ENCODE measurements around the gene IGSF5. TPM values are rescaled to one million over a fixed set of nuclear protein-coding genes. Genes with fewer than 3 reads are reported as not detected.

IGSF5 gene
- total RNA-seq, 1 experiment from 2014 or later, result not detected

DNA sequence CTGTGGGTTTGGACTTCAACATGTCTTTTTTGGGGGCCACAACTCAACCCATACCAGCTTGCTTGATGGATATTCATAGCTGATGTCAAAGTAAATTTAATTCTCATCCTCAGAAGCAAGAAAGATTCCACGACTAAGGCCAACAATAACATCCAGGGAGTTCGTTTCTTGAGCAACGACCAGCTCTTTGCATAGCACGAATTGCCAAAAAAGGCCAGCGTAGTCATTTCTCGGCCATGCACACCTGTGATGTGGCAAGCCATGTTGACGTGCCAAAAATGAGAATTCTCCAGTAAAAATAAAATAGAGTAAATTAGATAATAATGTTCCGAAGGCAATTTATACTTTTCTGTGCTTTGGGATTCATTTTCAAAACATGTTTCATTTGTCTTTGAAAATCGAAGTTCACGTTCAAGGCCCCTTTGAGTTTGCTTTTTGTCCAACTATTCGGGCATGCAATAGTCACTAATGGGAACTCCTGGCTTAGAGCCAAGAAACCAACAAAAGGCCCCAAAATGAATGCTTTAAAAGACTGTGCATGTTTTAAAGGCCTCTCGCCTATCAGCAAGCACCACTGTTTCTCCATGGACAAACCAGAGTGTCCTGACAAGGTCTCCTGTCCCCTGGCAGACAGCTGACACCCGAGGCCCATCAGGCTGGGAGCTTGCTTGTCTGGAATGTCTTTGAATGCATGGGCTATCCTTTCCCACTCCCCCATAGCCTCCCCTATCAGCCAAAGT, 14.4 kb upstream of the IGSF5 start:
- Histone ChIP-seq H3K27me3 (replicated peaks; ENCODE audit: insufficient read depth, low read depth, low read length, poor library complexity) (no peaks in the 10 kb centered on the region), H3K36me3 (ENCODE audit: insufficient read depth, low read length, poor library complexity, severe bottlenecking) (no peaks in the 10 kb centered on the region), H3K27ac (ENCODE audit: low read depth, low read length, poor library complexity, severe bottlenecking) (no peak overlapping the region), H3K4me3 (ENCODE audit: low read depth, low read length, poor library complexity, severe bottlenecking) (no peak overlapping the region), H3K4me1 (ENCODE audit: insufficient read depth, low read length, poor library complexity, severe bottlenecking) (no peaks in the 10 kb centered on the region), H3K9me3 (ENCODE audit: low read depth, low read length, poor library complexity, severe bottlenecking) (peaks cover 4% of the 10 kb centered on the region)
- ChIA-PET CTCF (no interaction called here), POLR2A (ENCODE audit: low non-redundant PET) (no interaction called here)
- no peak for DNase-seq (ENCODE audit: low spot score)
- BruUV-seq (replicated peaks), result no TSS peak
- TF ChIP-seq, protein P1, sequence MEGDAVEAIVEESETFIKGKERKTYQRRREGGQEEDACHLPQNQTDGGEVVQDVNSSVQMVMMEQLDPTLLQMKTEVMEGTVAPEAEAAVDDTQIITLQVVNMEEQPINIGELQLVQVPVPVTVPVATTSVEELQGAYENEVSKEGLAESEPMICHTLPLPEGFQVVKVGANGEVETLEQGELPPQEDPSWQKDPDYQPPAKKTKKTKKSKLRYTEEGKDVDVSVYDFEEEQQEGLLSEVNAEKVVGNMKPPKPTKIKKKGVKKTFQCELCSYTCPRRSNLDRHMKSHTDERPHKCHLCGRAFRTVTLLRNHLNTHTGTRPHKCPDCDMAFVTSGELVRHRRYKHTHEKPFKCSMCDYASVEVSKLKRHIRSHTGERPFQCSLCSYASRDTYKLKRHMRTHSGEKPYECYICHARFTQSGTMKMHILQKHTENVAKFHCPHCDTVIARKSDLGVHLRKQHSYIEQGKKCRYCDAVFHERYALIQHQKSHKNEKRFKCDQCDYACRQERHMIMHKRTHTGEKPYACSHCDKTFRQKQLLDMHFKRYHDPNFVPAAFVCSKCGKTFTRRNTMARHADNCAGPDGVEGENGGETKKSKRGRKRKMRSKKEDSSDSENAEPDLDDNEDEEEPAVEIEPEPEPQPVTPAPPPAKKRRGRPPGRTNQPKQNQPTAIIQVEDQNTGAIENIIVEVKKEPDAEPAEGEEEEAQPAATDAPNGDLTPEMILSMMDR (conservative IDR thresholded peaks at IDR 0.05; ENCODE audit: low read depth, low read length), result no peak
- no peak for TF ChIP-seq EZH2 (IDR thresholded peaks at IDR 0.05; ENCODE audit: borderline replicate concordance, low read depth, low read length, poor library complexity, severe bottlenecking)
- intact Hi-C loops (cut with micrococcal nuclease; ENCODE audit: unreplicated experiment), result no loop called here

DNA sequence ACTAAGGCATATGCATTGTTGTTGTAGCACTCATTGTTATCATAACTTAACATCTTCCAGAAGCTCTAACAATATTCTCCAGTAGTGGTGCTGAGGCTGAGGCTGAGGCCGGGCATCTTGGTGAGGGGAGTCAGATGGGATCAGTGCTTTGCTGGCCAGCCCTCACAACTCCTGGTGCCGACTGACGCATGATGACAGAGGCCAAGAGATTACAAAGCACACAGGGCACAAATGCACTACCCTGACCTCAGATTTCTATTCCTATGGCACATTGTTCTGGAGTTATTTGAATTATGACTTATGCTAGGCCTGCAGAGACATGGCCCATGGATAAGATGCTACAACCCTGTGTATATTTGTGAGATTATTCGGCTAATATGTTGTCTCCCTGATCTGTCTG, 8.3 kb upstream of the IGSF5 start:
- ChIA-PET CTCF (no interaction called here), POLR2A (ENCODE audit: low non-redundant PET) (interaction anchor here (0.7 kb wide), 1 partner anchor 274 kb away, joined by 10 read pairs; no protein-coding TSS in a partner anchor)
- H3K4me3 ChIP-seq (ENCODE audit: low read depth, low read length, poor library complexity, severe bottlenecking), result no peak overlapping the region
- TF ChIP-seq EZH2 (IDR thresholded peaks at IDR 0.05; ENCODE audit: borderline replicate concordance, low read depth, low read length, poor library complexity, severe bottlenecking), result no peak
- TF ChIP-seq, protein P1 (conservative IDR thresholded peaks at IDR 0.05; ENCODE audit: low read depth, low read length), result no peak
- no peaks in the 10 kb centered on the region for H3K36me3 ChIP-seq (ENCODE audit: insufficient read depth, low read length, poor library complexity, severe bottlenecking)
- no TSS peak for BruUV-seq (replicated peaks)
- intact Hi-C loops (cut with micrococcal nuclease; ENCODE audit: unreplicated experiment), result no loop called here
- H3K27me3 ChIP-seq (replicated peaks; ENCODE audit: insufficient read depth, low read depth, low read length, poor library complexity), result no peaks in the 10 kb centered on the region
- DNase-seq (ENCODE audit: low spot score), result no peak
- H3K9me3 ChIP-seq (ENCODE audit: low read depth, low read length, poor library complexity, severe bottlenecking), result peaks cover 4% of the 10 kb centered on the region
- no peaks in the 10 kb centered on the region for H3K4me1 ChIP-seq (ENCODE audit: insufficient read depth, low read length, poor library complexity, severe bottlenecking)
- H3K27ac ChIP-seq (ENCODE audit: low read depth, low read length, poor library complexity, severe bottlenecking), result no peak overlapping the region

DNA sequence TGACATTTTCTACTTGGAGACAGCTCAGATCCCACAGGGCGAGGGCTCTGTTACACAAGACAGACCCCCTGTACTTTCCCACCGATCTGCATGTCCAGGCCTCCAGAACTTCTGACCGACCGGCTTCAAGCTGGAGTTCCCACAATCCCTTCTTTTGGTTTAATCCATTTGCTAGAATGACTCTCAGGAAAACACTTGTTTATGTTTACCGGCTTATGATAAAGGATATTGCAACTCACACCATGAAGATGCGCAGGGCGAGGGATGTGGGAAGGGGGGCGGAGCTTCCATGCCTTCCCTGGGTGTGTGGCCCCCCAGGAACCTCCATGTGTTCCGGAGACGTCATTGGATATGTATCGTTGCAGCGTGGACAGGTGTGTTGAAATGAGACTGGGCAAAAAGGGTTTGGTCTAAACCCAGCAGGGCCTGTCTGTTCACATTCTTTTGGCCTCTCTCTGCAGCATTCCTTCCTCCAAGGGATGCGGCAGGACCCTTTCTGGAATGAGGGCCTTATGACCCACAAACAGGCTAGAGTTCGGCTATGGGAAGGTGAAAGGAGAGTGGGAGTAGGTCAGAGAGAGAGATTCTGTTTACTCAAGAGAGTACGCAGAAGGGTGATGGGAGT, 7.5 kb upstream of the IGSF5 start:
- POLR2A ChIA-PET (ENCODE audit: low non-redundant PET), result no interaction called here
- intact Hi-C loops (cut with micrococcal nuclease; ENCODE audit: unreplicated experiment), result no loop called here
- TF ChIP-seq, protein P1 (conservative IDR thresholded peaks at IDR 0.05; ENCODE audit: low read depth, low read length), result no peak
- TF ChIP-seq EZH2 (IDR thresholded peaks at IDR 0.05; ENCODE audit: borderline replicate concordance, low read depth, low read length, poor library complexity, severe bottlenecking), result no peak
- no peak overlapping the region for H3K27ac ChIP-seq (ENCODE audit: low read depth, low read length, poor library complexity, severe bottlenecking)
- CTCF ChIA-PET, result no interaction called here
- H3K27me3 ChIP-seq (replicated peaks; ENCODE audit: insufficient read depth, low read depth, low read length, poor library complexity), result no peaks in the 10 kb centered on the region
- H3K36me3 ChIP-seq (ENCODE audit: insufficient read depth, low read length, poor library complexity, severe bottlenecking), result no peaks in the 10 kb centered on the region
- H3K9me3 ChIP-seq (ENCODE audit: low read depth, low read length, poor library complexity, severe bottlenecking), result no peaks in the 10 kb centered on the region
- no TSS peak for BruUV-seq (replicated peaks)
- no peak for DNase-seq (ENCODE audit: low spot score)
- H3K4me1 ChIP-seq (ENCODE audit: insufficient read depth, low read length, poor library complexity, severe bottlenecking), result no peaks in the 10 kb centered on the region
- H3K4me3 ChIP-seq (ENCODE audit: low read depth, low read length, poor library complexity, severe bottlenecking), result no peak overlapping the region
